HG03571 (cell line): ENCODE results near the gene MRPL34.
A peak's percentile ranks its signal among the peaks of the same experiment; 100 is the strongest.
"Not testable (repeated sequence)": the region's sequence is repeated elsewhere in the genome, so short reads cannot be mapped to it uniquely, and the experiment has no call there.

Experiments used
- ATAC-seq: cut with Tn5 transposase; IDR thresholded peaks from one replicate; pipeline ENCODE4 v1.9.1; 2021; ENCODE audit not compliant: unreplicated experiment

Gene MRPL34

DNA sequence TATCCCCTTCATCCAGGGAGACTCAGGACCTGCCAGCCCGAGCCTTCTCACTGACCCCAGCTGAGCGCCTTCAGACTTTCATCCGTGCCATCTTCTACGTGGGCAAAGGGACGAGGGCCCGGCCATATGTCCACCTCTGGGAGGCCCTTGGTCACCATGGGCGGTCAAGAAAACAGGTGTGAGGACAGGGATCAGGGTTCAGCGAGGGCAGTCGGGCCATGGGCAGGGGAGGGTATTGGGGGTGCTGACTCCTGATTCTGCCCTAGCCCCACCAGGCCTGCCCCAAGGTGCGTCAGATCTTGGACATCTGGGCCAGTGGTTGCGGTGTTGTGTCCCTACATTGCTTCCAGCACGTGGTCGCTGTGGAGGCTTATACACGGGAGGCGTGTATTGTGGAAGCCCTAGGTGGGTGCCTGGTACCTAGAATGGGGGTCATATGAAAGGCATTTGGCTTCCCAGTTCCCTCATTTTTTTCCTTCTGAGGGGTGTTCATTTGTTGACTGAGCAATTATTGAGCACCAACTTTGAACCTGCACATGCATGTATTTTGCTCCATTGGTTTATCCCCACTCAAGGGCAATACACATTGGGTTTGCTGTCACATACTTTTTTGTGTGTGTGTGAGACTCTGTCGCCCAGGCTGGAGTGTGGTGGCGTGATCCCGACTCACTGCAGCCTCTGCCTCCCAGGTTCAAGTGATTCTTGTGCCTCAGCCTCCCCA lies 20.1 kb upstream of the MRPL34 start:
- no peak for ATAC-seq

DNA sequence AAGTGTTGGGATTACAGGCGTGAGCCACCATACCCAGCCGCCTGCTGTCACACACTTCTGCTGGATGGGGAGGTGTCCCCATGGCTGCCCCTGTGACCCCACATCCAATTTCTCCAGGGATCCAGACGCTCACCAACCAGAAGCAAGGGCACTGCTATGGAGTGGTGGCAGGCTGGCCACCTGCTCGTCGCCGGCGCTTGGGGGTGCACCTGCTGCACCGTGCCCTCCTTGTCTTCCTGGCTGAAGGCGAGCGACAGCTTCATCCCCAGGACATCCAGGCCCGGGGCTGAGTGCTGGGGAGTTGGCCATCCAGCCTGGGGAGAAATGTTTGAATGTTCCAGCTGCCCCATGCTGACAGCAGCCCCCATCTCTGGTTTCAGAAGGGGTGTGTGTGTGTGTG lies 19.4 kb upstream of the MRPL34 start:
- no peak for ATAC-seq

DNA sequence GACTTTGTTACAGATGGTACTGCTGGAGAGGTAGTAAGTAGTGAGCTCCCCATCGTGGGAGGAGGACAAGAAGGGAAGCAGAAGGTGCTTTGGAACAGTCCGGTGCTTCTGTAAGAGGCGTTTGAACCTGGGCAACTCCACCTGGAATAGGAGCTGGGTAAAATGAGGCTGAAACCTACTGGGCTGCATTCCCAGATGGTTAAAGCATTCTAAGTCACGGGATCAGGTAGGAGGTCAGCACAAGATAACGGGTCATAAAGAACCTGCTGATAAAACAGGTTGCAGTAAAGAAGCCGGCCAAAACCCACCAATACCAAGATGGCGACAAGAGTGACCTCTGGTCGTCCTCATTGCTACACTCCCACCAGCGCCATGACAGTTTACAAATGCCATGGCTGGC lies 18.9 kb upstream of the MRPL34 start:
- no peak for ATAC-seq

DNA sequence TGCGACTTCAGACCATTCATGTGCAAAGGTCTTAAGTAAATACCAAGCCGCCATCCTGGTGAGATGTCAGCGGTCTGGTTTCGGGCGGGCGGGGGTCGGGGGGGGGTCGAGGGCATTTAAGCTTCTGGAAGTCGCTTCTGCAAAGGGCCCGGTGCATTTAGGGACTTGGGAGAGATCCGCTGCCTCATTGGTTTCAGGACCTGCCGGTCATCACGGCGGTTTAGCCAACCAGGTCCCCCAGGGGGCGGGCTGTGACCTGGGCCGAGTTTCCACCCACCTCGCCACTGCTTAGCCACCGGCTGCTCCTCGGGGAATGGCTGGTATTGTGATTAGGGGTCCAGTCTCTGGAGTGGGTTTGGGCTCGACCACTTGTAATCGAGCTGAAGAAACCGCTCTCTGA lies 16.2 kb upstream of the MRPL34 start:
- no peak for ATAC-seq

DNA sequence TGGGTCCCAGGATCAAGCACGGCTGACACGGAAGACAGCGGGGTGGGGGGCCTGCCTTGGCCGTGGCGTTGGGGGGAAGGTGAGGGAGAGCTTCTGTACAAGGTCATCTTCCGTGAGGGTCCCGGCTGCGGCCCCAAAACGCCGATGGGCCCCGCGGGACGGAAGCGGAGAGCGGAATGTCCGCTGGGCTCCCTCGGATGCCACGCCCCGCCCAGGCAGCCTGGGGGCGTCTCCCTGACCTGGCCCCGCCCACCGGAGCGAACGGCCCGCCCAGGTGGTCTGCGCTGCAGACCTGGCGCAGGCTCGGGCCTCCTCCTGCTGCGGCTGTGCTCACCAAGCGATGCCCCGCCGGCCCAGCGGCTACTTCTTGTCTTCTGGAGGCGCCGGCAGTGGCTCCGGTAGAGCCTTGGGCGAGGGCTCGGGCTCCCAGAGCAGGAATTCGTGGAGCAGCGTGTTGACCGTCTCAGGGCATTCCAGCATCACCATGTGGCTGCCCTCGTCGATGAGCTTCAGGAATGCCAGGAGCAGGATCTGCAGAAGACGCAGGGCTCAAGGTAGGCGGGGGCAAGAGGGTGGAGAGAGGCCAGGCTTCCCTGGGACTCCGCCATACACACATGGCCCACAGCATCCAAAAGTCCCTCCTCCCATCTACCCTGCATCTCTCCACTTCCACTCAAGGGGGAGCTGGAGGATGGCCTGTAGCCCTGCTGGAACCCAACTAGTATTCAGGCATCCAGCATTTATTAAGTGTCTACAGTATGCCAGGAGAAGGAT lies 13.2 kb upstream of the MRPL34 start:
- peak; percentile 60 for ATAC-seq

DNA sequence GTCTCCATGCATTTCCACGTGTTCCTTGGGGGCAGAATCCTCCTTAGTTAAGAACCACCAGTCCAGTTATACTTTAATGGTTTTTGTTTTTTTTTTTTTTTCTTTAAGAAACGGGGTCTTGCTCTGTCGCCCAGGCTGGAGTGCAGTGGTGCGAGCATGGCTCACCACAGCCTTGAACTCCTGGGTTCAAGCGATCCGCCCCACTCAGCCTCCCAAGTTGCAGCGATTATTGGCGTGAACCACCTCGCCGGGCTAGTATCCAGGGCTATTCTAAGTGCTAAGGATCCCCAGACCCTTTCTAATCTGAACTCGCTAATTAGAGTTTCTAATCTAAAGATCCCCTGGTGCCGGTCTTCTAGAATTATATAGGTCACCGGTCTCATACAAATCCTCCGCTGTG lies 12.1 kb upstream of the MRPL34 start:
- no peak for ATAC-seq

DNA sequence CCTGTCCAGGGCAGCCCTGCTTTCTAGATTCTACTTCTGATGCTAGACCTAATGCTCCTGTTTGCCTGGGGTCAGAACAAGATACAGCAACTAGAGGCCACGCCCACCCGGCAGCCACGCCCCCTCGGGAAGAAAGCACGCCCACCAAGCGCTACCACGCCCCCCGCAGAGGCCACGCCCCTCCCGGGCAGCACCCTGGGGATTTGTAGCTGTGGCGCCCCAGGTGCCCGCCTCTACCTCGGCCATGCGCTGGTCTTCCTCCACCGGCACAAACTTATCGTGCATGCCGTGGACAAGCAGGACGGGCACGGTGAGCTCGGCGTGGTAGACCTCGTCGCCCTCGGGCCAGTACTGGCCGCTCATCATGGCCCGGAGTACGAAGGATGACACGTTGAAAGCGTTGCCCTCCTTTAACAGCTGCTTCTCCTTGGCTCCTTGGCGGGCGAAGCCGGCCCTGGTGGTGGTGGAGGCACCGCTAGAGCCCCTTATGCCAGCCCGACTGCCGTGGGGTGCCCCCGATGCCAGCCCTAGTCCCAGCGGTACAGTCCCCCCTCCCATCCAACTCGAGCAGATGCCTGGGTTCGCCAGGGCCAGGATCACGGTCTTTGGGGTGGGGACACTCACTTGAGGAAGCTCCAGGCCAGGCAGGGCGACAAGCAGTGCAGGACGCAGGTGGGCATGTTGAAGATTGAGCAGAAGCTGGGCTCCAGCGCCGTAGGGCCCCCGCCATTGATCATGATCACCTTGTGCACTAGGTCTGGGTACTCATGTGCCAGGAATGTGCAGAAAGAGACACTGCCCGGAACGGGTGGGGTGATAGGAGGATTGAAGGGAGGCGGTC lies 11.4 kb upstream of the MRPL34 start:
- no peak for ATAC-seq

DNA sequence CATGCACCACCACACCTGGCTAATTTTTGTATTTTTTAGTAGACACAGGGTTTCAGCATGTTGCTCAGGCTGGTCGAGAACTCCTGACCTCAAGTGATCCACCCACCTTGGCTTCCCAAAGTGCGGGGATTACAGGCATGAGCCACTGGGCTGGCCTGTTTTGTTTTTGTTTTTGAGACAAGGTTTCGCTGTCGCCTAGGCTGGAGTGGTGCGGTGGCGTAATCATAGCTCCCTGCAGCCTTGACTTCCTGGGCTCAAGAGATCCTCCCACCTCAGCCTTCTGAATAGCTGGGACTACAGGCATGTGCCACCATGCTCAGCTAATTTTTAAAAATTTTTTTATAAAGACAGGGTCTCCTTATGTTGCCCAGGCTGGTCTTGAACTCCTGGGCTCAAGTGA lies 10.1 kb upstream of the MRPL34 start:
- not testable (repeated sequence) for ATAC-seq

DNA sequence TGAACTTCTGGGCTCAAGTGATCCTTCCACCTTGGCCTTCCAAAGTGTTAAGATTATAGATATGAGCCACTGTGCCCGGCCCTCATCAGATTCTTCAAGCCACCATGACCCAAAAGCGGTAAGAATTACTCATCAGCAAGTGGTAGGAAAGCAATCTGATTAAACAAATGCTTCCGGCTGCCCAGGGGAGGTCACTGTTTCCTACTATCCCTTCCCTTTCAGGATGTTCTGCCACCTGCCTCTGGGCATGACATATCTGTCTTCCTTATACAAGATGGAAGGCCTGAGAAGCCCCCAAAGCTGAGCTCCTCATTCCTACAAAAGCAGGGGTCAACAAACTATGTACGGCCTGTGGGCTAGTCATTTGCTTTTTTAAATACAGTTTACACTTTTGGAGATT lies 9.4 kb upstream of the MRPL34 start:
- no peak for ATAC-seq

DNA sequence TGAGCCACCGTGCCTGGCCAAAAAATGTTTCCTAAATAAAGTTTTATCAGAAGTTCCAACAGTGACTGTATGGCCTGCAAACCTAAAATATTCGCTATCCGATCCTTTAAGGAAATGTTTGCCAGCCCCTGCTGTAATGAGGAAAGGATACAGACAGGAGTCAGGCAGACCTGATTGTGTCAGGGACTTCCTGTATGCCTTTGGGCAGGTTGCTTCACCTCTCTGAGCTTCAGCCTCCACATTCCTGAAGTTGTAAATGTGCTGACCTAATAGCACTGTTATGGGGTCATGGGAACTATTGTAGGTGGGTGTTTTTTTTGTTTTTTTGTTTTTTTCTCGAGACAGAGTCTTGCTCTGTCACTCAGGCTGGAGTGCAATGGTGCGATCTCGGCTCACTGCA lies 8.7 kb upstream of the MRPL34 start:
- no peak for ATAC-seq

DNA sequence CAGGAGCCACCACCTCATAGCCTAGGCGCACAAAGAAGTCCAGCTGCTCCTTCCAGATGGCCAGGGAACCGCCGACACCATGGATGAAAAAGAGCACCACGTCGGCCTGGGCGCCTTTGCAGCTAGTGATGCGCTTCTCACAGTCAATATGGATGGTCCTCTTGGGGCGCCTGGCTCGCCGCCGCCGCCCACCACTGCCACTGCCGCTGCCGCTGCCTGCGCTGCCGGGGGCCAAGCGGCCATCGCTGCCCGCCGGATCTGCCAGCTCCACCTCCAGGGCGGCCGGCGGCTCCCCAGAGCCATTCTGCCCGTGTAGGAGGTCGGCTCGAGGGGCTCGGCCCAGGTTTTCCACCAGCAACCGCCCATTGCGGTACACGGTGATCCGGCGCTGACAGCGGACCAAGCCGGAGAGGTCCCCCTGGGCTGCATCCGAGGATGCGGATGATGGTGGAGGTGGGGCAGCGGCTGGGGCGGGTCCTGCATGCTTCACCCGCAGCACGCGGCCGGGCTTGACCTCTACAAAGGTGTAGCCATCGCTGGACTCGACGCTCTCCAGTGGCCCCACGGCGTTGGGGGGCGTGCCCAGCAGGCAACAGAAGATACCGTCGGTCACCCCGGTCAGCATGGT lies 4.6 kb upstream of the MRPL34 start:
- no peak for ATAC-seq

DNA sequence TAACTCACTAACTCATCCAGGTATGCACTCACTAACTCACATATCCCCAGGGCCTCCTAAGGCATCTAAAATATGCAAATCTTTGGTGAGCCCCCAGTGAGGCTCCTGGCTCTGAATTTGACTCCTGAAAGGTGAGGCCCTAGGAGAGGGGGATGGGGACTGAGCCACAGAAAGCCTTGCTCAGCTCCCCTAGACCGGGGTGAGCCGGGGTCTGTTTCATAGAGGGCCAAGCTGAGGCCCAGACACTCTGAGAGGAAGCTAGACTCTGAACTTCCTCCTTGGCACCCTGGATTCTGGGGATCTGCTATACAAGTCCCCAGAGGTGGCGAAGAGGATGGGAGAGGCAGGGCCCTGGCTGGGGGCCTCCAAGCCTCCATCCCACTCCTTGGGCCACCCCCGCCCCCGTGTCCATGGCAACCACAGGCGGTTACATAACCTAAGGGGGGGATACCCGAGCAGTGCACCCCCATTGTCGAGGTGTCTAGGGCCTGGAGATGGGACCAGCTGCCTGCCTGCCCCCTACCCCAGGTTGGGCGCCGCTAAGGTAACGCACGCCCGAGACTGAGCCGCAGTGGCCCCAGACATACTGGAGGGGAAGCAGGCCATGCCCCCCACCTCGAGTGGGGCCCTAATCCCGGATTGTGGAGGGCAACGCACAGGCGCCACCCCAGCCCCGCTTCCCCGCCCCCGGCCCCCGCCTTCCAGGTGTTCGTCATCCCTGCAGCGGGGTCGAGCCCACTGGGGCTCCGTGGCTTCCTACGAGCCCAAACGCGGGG lies 3.1 kb upstream of the MRPL34 start:
- ATAC-seq = no peak

DNA sequence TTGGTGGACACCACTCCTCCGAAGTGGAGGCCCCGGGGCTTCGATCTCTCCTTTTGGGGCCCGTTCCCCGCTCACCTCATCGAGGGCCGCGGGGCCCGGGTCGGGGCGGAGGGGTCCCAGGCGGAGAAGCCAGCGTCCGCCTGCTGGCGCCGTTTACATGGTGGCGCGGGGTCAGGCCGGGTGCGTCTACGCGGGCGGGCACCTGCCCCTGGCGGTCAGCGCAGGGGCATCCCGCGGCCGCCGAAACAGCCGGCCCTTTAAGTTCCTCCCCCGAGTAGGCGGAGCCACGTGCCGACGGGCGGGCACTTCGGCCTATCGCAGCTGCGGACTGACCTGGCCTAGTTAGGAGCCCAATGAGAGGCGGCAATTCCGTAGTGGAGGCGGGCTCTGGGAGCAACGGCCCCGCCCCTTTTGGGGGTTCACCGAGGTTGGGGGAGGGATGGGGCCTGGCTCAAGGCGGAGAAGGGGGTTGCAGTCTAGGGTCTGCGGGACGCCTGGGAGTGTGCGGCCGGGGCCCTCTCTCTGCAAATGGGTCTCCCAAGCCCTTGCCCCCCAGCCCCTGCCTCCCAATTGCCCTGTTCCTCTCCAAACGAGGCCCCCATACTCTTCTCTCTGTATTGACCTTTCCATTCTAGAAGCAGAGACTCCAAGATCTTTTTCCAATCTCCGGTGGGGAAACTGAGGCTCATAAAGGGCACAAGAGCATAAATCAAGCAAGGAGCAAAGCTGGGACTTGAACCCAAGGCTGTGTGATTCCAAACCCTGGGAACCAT lies 2.3 kb upstream of the MRPL34 start, which contains the start of gene ABHD8:
ABHD8 (minus strand) TSS at position 259 of the 773 bp plus-strand sequence. CDS start 1,809 bp downstream, outside the sequence.
- peak; percentile 36 for ATAC-seq

DNA sequence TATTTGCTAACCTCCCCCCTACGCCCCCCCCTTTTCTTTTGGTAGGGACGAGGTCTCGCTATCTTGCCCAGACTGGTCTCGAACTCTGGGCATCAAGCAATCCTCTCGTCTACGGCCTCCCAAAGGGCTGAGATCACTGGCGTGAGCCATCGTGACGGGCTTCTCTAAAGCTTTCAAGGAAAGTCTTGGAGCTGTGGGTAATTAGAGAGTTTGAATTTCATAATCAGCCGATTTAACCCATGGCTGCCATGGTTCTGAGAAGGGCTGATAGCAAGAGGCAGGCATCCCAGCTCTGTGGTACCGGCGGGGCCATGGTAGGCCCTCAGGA lies 1.8 kb upstream of the MRPL34 start:
- ATAC-seq = no peak

DNA sequence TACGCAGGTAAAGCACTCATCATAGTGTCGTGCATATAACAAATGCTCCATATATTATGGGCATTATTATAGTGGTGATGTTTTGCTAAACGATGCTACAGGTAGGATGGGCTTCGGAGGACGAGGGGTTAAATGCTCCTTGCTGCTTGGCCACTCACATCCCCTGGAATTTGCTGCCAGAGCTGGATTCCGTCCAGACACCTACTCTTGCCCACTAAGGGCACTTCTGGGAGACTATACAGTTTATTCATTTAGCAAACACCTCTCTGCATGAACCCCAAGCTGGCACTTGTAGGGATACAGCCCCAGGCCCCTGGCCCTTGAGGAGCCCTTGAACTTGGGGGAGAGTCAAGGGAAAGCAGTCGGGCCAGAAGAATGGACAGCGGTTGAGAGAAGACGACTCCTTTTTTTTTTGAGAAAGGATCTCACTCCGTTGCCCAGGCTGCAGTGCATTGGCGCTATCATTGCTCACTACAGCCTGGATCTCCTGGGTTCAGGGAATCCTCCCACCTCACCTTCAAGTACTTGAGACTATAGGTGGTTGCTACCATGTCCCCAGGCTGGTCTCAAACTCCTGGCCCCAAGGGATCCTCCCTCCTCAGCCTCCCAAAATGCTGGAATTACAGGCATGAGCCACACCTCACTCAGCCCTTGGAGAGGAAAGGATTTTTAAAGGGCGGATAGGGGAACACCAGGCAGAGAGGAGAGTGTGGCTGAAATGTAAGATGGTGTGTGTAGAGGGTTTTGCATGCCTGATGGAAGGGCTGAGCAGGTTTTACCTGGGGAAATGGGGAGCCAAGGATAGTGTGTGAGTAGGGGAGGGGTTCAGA lies 1.1 kb upstream of the MRPL34 start:
- no peak for ATAC-seq

DNA sequence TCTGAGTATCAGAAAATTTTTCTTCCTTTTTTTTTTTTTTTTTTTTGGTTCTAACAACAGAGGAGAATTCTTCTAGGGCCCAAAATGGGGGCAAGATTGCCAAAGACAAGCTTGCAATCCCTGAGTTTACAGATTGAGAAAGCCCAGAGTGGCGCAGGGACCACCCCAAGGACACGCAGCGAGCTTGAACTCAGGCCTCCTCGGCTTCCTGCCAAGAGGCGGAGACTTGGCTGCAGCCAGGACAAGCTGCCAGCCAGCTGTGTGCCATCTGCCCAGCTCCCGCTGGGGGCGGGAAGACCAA lies 506 bp upstream of the MRPL34 start:
- no peak for ATAC-seq

DNA sequence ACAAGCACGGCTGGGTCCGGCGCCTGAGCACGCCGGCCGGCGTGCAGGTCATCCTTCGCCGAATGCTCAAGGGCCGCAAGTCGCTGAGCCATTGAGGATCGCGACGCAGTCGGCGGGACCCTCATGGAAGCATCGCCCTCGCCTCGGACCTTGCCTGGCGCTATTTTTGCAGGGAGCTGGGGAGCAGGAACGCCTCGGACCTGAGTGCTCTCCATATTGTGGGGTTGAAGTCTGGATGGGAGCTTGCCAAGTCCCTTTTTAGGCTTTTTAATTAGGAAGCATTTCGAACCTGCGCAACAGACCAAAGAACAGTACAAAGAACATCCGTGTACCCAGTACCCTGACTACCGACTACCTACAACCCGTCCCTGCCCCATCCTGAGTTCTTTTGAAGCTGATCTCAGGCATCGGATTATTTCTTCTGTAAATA lies 628 bp downstream of the MRPL34 start:
- no peak for ATAC-seq

DNA sequence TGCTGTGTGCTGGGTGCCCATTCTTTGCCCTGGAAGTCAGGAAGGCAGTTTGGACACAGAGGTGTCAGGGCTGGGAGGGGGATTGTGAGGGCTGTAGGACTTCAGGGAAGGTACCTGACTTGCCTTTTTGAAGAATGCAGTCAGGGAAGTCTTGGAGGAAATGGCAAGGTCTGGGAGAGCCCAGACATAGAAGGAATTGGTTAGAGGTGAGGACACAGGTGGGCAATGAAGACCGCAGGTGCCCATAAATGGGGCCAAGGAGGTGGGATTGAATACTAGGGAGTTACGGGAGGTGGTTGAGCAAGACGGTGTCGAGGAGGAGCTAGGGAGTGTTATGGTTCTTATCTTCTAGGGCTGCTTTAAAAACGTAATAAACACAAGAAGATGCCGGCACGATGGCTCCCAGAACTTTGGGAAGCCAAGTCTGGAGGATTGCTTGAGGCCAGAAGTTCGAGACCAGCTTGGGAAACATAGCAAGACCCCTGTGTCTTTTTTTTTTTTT lies 2.3 kb downstream of the MRPL34 start:
- no peak for ATAC-seq
